AG04450 (cell line): ENCODE measurements around the gene IQGAP3. TPM values are rescaled to one million over a fixed set of nuclear protein-coding genes. Genes with fewer than 3 reads are reported as not detected.

ENCODE experiments used
- CTCF ChIA-PET: fragments of 300-600, 350-600 bp; formaldehyde crosslinking; extraction: SDS; loops from one replicate; lab custom pipeline; 2022; ENCODE audit warnings: antibody characterized with exemption, inconsistent platforms; lab: Charles Lee
- POLR2A ChIA-PET: fragments of 350-600 bp; formaldehyde crosslinking; extraction: SDS; loops from one replicate; lab custom pipeline; 2021; ENCODE audit warnings: antibody characterized with exemption, inconsistent platforms; lab: Yijun Ruan, JAX
- DNase-seq: peaks from one replicate; pipeline ENCODE4 v3.0.0-alpha.2; 2011; ENCODE audit warnings: low read depth, low spot score
- H3K27ac ChIP-seq: one replicate; pipeline ENCODE4 v1.5.1; 2012; ENCODE audit warnings: low read depth, low read length, control low read depth
- H3K27me3 ChIP-seq: one replicate; pipeline ENCODE4 v1.6.0; 2012; ENCODE audit warnings: low read length; ENCODE audit not compliant: control insufficient read depth, insufficient read depth
- H3K4me3 ChIP-seq: 2 replicates; pipeline ENCODE4 v1.5.1; 2011; ENCODE audit warnings: mild to moderate bottlenecking, low read depth, low read length, control low read depth
- H3K9me3 ChIP-seq: 2 replicates; pipeline ENCODE4 v1.5.1; 2012; ENCODE audit warnings: low read length; ENCODE audit not compliant: control insufficient read depth, insufficient read depth
- polyA plus RNA-seq: library from polyadenylated mRNA; depleted of rRNA; stranded (reverse); fragments of >200 nt; gene quantifications from 2 replicates; pipeline ENCODE4 v1.2.3, GENCODE V29; 2011
- TF ChIP-seq, protein P1 (sequence below): IDR thresholded peaks from 2 replicates; pipeline ENCODE4 v1.5.1; 2011; ENCODE audit warnings: low read depth, low read length, control low read depth, inconsistent platforms

The IQGAP3 gene
- polyA plus RNA-seq, 1 experiment, result 6.3 TPM

DNA sequence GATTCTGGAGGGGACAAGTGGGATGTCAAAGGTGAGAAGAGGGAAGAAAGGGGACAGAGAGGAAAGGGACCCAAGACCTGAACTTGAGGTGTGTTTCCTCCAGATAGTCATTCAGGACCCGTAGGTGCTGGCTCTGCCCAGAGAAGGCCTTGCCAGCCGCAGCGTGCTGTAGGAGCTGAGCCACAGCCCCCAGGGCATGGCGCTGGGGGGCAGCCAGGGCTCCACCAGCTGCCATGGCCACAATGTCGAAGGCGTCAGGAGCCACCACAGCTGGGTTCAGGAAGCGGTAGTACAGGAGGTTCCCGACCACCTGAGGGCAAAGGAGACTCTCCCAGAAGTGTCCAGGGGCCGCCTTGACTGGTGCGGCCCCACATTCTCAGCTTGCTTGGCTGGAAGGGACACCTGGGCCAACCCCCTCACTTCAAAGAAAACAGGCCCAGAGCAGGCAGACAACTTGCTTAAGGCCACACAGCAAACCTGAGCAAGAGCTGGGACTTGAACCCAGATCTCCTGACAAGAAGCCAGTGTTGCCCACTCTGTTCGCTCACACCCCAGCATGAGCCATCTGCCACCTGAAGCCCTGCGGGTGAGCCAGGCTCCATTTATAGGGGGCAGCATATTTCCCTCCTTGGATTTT, 37.8 kb downstream of the IQGAP3 start:
- Histone ChIP-seq H3K27me3 (no peaks in the 10 kb centered on the region), H3K4me3 (no peak overlapping the region), H3K9me3 (no peaks in the 10 kb centered on the region; the same call in 1 of the 2 replicates), H3K27ac (no peak overlapping the region)
- ChIA-PET POLR2A (no interaction called here), CTCF (no interaction called here)
- DNase-seq, result no peak
- TF ChIP-seq, protein P1, sequence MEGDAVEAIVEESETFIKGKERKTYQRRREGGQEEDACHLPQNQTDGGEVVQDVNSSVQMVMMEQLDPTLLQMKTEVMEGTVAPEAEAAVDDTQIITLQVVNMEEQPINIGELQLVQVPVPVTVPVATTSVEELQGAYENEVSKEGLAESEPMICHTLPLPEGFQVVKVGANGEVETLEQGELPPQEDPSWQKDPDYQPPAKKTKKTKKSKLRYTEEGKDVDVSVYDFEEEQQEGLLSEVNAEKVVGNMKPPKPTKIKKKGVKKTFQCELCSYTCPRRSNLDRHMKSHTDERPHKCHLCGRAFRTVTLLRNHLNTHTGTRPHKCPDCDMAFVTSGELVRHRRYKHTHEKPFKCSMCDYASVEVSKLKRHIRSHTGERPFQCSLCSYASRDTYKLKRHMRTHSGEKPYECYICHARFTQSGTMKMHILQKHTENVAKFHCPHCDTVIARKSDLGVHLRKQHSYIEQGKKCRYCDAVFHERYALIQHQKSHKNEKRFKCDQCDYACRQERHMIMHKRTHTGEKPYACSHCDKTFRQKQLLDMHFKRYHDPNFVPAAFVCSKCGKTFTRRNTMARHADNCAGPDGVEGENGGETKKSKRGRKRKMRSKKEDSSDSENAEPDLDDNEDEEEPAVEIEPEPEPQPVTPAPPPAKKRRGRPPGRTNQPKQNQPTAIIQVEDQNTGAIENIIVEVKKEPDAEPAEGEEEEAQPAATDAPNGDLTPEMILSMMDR, result no peak

DNA sequence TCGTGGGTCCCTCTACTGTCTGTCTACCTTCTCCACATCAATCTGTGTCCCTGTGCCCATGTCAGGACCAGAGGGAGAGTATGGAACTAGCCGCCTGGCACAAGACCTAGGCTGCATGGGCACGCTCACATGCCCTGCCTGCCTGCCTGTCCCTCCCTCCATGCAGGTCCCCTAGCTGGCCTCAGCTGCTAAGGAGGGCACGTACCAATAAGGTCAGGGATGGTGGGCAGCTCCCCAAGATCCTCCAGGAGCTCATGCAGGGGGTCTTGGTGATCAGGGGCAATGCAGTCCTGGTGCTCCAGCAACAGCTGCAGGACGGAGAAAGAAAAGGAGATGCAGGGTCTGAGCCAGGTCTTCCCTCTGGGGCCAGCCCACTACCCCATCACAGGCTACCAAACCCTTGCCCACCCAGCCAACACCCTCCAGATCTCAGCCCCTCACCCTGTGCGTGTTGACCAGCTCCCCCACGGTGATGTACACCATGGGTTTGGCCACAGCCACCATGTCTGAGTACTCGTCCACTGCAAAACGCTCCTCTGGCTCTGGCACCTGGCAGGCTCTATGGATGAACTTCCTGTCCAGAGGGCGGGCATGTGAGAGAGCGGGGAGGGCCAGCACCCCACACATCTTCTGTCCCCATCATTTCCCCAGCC, 38.7 kb downstream of the IQGAP3 start:
- Histone ChIP-seq H3K9me3 (no peaks in the 10 kb centered on the region; the same call in 1 of the 2 replicates), H3K27me3 (no peaks in the 10 kb centered on the region), H3K4me3 (no peak overlapping the region), H3K27ac (no peak overlapping the region)
- TF ChIP-seq, protein P1, result no peak
- DNase-seq, result no peak
- ChIA-PET CTCF (interaction anchor here (0.6 kb wide), 1 partner anchor 131 kb away, joined by 4 read pairs; no protein-coding TSS in a partner anchor), POLR2A (no interaction called here)

DNA sequence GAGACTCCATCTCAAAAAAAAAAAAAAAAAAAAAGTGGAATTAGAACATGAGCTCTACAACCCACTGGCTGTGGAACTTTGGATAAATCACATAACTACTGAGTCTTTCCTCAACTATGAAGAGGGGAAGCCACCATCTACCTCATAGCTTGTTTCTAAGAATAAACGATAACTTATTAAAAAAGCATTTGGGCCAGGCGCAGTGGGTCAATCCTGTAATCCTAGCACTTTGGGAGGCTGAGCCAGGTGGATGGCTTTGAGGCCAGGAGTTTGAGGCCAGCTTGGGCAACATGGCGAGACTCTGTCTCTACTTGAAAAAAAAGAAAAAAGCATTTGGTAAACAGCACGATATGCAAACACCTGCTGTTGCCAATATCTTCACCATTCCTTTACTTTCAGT, 40.0 kb downstream of the IQGAP3 start:
- ChIA-PET CTCF (interaction anchor here (0.6 to 1.2 kb wide), 4 partner anchors 15 to 202 kb away, joined by 3 to 9 read pairs (median 5); no protein-coding TSS in a partner anchor), POLR2A (no interaction called here)
- Histone ChIP-seq H3K9me3 (no peaks in the 10 kb centered on the region; the same call in 1 of the 2 replicates), H3K27ac (no peak overlapping the region), H3K27me3 (no peaks in the 10 kb centered on the region), H3K4me3 (no peak overlapping the region)
- DNase-seq, result no peak
- TF ChIP-seq, protein P1, result no peak

DNA sequence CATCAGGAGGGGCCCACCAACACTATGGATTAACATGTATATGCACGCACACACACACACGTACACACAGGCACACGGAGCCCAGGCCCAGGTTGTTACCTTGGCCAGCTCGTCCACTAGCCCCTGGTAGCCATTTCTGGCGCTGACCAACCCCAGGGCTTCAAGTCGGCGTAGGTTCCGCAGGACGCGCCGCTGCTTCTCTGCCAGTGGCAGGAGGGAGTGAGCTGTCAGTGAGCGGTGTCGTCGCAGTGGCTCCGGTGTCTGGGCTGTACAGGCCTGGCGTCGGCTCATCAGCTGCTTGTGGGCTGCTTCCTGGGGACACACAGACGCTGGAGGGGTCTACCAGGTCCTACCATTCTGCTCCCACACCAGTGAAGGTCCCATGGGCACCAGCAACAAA, 42.4 kb downstream of the IQGAP3 start:
- TF ChIP-seq, protein P1, result no peak
- DNase-seq, result no peak
- no peaks in the 10 kb centered on the region; the same call in 1 of the 2 replicates for H3K9me3 ChIP-seq
- H3K27ac ChIP-seq, result no peak overlapping the region
- CTCF ChIA-PET, result no interaction called here
- no peak overlapping the region for H3K4me3 ChIP-seq
- H3K27me3 ChIP-seq, result no peaks in the 10 kb centered on the region
- POLR2A ChIA-PET, result no interaction called here

DNA sequence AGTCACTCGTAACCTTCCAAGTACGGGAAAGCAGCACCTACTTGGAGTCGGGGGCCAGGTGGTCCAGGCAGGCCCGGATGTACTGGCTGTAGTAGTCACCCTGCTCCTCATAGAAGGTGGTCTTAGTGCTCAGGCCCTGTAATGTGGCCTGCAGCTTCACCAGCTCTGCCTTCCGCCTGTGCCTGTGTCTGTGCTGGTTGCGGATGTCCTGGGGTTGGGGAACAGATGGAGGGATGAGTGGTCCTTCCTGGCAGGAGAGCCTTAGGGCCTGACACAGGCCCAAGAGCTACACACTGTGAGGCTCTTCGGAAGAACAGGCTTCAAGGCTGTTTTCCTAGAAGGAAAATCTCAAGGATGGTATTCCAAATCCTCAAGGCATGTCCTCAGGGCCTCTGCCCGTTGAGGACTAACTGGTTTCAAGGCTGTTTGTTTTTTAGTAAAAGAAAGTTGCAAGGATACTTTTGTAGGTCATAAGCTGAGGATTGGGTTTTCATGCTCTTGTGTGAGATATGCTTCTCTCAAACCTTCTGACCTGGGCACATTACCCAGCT, 43.4 kb downstream of the IQGAP3 start:
- ChIA-PET POLR2A (no interaction called here), CTCF (no interaction called here)
- Histone ChIP-seq H3K27ac (no peak overlapping the region), H3K27me3 (no peaks in the 10 kb centered on the region), H3K4me3 (no peak overlapping the region), H3K9me3 (no peaks in the 10 kb centered on the region)
- TF ChIP-seq, protein P1, result no peak
- DNase-seq, result no peak
